HL-60/S4 (cell line): ENCODE results near the gene ATP5PD.
"Not testable (repeated sequence)": the region's sequence is repeated elsewhere in the genome, so short reads cannot be mapped to it uniquely, and the experiment has no call there.

Source experiments
- in situ Hi-C: fragments of 300-500 bp; cut with MboI; formaldehyde crosslinking; loops from 2 replicates; pipeline ENCODE4 v1.14.3; 2022; ENCODE audit warnings: low sequenced_read_pairs

Gene ATP5PD

DNA sequence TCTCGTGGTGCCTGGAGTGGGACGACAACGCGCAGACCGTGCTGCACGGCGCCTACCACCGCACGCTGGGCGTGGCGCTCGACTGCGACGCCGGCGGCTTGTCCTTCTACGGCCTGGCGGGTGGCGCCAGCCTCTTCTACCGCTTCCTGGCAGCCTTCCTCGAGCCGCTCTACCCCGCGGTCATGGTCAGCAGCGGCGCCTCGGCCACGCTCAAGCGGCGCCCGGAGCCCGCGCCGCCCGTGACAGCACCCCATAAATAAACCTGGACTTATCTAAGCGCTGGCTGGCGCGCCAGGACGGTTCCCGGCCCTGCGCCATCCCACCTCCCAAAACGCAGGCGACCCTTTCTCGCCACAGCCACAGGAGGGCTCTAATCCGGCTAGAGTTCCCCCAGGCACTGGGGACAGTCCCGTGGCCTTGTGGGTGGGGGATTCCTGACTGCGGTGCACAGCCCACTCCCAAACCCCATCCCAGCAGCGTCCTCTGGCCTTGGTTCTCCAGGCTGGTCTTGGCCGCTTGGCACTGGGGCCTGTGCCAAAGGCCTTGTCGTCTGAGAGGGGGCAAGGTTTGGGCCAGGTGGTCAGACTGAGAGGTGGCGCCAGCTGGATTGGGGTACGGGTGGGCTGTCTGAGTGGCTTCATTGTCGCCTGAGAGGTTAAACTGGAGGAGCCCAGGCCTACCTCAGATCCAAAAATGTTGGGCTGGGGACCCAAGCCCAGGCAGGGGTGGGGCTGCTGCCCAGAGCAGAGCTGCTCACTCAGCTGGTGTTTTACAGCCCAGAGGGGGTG is 30.9 kb upstream of the ATP5PD start:
- in situ Hi-C loops, result no loop called here

DNA sequence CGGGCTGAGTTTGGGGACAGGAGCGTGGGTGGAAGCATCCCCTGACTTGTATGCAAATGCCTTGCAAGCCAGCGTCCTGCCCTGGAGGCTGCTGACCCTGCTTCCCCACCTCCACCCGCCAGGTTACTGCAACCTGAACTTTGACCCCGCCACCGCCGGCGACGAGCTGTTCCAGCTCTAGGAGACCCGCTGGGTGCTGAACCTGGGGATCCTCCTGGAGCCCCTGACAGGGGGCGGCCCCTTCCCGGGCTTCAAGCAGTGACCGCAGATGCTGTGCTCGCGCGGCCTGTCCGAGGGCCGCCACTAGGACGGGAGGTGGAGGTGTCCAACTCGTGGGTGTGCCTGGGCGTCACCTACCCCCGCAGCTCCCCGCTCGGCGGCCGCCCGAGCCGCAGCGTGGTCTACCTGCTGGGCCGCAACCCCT is 30.3 kb upstream of the ATP5PD start:
- in situ Hi-C loops, result no loop called here

DNA sequence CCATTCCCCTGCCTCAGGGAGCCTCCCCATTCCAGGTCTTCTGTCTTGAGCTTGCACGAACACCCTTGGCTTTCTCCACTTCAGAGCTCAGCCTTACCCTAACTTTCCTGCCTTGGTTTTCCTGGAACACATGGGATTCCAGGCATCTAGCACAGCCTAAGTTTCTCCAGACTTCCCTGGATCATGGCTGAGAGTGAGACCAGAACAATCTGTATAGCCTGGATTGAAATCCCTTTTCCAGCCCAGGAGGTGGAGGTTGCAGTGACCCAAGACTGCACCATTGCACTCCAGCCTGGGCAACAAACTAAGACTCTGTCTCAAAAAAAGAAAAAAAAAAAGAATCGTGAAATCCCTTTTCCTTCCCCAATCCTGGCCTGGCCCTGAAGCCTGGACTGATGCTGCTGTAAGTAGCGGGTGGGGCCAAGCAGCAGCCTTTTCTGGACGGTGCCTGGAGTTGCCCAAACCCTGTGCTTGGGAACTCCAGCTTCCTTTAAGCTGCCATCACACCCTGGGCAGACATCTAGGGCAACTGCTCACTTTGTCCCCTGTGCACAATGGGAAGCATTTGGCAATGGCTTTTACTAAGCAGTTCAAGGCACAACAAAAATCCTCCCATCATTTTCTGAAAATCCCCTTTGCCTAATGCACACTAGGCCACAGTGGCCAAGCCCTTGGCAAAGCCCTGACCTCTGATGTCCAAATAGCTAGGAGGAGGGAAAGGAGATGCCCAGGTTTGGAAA is 29.0 kb upstream of the ATP5PD start:
- in situ Hi-C loops, result no loop called here

DNA sequence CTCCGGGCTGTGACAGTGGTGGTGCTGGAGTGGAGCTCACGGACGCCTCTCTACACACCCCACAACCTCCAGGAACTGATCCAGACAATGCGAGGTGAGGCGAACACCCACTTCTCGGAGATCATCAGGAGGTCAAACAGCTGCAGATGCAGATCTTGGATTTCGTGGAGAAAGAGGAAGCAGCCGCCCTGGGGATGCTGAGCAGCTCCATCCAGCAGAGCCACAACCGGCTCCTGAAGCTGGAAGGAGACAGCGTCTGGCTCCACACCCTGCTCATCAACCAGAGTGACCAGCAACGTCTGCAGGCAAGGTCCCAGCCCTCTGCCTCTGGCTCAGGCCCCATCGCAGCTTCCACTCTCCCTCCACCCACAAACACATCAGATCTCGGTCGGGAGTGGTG is 27.8 kb upstream of the ATP5PD start:
- in situ Hi-C loops, result no loop called here

DNA sequence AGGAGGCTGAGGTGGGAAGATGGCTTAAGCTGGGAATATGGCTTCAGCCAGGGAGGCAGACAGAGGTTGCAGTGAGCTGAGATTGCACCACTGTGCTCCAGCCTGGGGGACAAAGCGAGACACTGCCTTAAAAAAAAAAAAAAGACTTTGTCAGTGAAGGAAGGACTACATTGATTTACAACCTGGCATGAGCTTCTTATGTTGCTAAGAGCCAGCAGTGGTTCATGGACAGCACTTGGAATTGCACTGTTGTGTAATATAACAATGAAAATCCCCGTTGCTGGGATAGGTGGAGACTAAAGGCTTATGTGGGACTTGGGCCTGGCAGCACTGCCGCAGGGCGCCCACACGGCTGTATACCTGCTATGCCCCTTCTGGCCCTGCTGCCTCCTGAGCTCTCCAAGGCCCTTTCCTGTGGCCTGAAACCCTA is 26.9 kb upstream of the ATP5PD start:
- in situ Hi-C loops, result no loop called here

DNA sequence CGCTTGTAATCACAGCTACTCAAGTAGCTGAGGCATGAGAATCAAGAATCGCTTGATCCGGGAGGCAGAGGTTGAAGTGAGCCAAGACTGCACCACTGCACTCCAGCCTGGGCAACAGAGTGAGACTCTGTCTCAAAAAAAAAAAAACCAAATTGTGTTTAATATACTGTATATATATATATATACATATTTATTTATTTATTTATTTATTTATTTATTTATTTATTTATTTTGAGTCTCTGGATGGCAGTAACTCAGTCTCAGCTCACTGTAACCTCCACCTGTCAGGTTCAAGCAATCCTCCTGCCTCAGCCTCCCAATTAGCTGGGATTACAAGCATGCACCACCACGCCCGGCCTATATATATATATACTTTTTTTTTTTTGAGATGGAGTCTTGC is 26.1 kb upstream of the ATP5PD start:
- in situ Hi-C loops, result not testable (repeated sequence)

DNA sequence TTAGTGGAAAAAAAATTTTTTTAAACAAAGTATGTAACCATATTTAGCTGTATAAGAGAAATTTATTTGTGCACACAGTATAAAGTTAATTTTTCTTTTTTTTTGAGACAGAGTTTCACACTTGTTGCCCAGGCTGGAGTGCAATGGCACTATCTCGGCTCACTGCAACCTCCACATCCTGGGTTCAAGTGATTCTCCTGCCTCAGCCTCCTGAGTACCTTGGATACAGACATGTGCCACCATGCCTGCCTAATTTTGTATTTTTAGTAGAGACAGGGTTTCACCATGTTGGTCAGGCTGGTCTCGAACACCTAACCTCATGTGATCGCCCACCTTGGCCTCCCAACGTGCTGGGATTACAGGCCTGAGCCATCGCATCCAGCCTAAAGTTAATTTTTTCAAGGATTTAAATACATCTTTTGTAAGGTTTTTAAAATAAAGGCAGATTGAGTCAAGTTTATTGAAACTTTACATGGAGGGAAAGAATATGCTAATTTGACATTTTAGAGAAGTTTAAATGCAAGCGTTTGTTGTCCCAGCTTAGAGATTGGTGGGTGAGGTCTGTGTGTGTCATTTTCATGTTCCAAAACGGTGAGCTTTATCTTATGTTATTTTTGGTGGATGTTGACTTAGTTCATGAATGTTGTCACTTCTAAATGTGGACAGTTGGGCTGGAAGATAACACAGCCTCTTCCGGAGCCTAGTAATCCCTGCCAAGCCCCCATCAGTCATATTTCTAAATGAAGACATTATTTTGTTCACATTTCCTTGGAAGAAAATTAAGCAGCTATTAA is 24.9 kb upstream of the ATP5PD start:
- in situ Hi-C loops, result not testable (repeated sequence)

DNA sequence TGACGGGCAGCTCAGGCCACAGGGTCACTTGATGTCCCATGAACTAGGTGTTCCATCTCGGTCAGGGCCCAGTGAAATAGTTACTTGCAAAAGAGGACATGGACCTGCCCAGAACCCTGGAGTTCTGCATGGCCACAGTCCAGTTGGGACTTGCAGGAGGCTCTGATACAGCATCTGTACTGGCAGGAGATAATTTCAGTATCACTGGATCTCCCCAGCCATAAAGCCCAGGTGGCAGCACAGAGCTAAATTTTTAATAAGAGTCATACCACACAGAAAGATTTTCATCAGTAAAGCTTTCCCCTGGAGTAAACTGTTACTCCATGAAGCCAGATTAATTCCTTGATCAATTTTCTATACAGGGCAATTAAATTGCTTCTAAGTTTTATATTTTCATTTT is 23.0 kb upstream of the ATP5PD start:
- in situ Hi-C loops, result loop anchor here (5.0 kb wide), 1 partner anchor 33 kb away; no protein-coding TSS in a partner anchor

DNA sequence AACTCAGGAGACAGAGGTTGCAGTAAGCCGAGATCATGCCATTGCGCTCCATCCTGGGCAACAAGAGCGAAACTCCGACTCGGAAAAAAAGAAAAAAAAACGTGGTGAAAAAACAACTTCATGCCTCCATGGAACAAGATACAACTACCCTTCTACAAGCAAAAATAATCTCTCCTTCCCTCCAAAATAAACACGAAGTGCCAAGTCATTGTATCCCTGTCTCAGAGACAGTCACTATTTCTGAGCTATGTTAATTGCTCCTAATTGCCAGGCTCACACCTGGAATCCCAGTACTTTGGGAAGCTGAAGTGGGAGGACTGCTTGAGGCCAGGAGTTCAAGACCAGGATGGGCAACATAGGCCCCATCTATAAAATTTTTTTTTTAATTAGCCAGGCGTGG is 22.0 kb upstream of the ATP5PD start:
- in situ Hi-C loops, result loop anchor here (5.0 kb wide), 1 partner anchor 34 kb away; no protein-coding TSS in a partner anchor

DNA sequence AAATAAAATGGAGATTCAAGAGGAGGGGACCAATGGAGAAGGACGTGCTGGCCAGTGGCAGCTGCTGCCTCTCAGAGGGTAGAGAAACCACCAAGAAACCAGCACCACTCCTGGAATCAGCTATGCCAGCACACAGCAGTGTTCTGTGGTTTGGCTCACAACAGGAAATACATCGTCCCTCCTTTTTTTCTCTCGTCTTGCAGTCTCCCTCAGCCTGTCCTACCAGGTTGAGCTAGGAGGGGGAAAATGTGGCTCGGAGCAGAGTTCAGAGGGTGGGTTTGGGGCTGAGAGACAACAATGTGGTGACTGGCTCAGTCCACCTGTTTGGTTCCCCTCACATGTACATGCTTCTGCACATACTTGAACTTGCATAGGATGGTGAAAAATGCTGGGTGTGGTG is 21.1 kb upstream of the ATP5PD start:
- in situ Hi-C loops, result loop anchor here (5.0 kb wide), 1 partner anchor 34 kb away; no protein-coding TSS in a partner anchor

DNA sequence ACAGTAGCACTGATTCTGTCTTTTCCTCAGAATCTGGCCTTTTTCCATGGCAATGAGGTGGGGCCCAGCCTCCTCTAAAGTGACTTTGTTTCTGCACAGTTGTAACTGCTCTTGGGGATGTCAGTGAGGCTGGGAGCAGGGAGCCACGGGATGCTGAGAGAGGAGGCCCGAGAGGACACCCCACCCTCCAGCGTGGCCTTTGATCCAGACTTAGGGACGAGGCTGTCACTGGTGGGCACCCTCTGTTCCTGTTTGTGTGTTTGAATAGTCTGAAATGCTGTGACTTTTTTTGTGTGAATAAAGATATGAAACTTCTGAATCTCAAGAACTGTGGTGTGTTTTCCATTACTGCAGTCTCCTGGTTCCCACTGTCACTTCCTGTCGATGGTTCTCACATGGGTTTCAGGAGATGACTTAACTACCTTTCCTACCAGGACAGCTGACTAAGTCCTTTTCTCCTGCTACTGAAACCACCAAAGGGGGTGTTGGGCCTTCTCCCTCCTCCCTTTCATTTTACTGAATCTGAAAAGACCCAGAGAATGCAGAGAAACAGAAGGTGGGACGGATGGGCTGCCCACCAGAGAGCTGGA is 18.9 kb upstream of the ATP5PD start:
- in situ Hi-C loops, result loop anchor here (5.0 kb wide), 1 partner anchor 37 kb away; no protein-coding TSS in a partner anchor

DNA sequence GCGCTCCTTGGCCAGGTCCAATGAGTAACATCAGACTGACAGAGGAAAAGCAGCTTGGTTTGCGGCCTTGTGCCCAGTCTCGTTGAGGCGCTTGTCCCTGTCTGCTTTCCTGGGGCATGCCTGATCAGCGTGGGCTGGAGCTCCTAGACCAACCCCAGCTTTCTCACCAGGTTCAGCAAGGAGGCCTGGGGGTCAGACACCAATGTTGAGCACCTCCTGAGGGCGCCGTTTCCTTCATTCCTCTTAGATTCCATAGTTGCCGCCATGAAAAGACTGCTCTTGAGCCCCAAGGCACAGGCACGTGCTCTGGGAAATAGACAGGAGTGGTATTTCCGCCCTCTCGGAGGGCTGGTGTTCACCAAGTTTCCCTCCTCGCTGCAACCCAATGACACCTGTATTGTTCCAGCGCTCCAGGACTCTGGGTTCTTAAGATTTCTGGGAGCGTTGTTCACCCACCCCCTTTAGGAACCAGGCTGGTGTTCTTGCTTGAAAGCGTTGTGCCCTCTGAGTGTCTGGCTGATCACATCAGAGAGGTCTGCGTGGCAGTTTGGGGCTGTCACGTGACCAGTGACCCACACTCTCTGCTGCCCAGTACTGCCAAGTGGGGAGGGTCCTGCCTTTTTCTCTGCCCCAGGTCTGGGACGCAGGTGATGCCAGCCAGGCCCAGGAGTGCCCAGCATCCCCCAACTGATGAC is 18.2 kb upstream of the ATP5PD start:
- in situ Hi-C loops, result loop anchor here (5.0 kb wide), 1 partner anchor 37 kb away; no protein-coding TSS in a partner anchor

DNA sequence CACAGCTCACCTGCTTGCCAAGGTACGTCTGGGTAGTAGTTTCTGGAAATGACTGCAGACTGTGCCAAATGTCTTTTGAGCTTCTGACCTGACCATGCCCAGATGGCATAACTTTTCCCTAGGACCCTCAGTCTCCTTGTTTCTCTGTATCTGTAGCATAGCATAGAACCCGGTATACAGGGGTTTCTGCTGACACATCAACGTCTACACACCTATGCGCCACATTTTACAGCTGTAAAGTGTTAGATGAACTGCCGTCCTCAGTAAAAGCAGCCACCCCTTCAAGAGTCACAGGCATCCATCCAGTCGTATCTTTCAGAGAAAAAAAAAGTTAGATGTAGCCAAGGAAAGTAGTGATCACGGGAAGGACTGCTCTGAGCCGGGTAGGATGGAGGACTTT is 17.7 kb upstream of the ATP5PD start:
- in situ Hi-C loops, result no loop called here

DNA sequence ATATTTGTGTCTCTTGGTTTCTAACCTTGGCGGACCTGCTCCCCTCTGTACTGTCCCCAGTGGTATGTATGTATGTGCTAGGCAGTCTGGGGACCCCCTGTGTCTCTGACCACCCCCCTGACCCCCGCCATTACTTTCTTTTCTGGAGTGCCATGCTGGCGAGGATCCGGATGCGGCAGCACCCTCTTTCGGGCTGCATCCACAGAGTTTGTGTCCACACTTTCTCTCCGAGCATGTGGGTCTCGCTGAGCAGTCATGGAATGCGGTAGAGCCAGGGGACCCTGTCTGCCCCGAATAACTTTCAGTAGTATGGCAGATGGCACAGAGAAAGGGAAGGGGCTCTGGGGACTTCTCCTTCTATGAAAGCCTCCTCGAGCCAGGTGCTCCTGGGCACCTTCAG is 17.3 kb upstream of the ATP5PD start:
- in situ Hi-C loops, result no loop called here

DNA sequence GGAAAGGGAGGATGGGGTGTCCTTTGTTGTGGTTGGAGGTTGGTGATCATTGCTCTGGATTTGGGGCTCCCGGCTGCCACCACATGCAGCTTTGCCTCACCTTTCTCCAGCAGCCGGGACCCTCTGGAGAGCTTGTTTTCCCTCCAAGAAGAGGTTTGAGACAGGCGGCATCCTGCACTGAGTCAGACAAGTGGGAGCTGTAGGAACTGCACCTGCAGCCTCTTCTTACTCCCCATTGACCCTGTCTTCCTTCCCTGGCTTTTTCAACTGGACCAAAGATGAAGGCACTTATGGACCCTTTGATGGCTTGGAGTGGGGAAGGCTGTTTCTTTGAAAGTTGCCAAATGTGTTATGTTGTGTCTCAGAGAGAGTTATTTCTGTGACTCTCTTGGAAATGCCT is 16.9 kb upstream of the ATP5PD start:
- in situ Hi-C loops, result no loop called here

DNA sequence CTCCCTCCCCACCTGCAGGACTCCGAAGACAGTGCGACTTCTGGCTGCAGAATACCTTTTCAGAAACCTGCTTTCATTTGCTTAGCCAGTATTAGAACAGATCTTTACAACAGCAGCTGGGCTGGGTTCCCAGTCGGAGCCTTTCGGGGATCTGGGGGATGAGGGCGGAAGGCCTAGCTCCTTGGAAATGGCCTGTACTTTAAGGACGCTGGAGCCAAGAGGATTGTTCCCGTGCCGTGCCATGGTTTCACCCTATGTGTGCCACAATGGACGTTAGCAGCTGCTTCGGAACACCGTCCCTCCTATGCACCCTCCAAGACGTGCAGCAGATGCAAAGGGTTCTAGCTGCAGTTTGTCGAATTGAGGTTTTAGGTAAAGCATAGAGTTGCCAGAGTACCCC is 16.4 kb upstream of the ATP5PD start:
- in situ Hi-C loops, result no loop called here

DNA sequence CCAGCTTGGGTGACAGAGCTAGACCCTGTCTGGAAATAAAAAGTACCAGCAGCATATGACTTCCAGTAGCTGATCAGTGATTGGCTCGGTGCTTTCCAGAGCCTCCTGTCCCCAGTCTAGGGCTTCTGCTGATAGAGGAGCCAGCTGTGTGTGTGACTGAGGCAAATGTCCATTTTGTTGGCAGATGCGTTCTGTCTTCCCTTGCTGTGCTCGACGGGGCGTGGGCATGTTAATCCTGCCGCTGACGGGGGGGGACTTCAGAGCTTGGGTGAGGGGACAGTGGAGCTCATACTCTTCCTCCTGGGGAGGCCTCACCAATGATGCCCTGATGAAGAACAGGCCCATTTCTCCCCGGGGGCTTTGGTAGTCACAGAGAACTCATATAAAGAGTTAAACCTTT is 14.8 kb upstream of the ATP5PD start:
- in situ Hi-C loops, result no loop called here

DNA sequence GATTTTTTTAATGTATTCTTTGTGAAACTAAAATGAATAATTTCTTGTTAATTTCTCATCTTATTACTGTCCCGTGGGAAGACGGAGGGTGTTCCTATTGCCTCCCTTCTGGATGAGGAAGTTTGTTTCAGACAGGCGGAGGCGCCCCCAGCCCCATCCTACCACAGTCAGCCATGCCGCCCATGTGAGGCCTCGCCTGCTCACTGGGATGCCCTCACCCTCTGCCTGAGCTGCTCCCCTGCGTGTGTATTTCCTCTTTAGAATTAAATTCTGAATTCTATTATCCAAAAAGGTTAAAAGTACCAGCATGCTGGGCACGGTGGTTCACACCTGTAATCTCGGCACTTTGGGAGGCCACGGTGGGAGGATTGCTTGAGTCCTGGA is 14.3 kb upstream of the ATP5PD start:
- in situ Hi-C loops, result no loop called here

DNA sequence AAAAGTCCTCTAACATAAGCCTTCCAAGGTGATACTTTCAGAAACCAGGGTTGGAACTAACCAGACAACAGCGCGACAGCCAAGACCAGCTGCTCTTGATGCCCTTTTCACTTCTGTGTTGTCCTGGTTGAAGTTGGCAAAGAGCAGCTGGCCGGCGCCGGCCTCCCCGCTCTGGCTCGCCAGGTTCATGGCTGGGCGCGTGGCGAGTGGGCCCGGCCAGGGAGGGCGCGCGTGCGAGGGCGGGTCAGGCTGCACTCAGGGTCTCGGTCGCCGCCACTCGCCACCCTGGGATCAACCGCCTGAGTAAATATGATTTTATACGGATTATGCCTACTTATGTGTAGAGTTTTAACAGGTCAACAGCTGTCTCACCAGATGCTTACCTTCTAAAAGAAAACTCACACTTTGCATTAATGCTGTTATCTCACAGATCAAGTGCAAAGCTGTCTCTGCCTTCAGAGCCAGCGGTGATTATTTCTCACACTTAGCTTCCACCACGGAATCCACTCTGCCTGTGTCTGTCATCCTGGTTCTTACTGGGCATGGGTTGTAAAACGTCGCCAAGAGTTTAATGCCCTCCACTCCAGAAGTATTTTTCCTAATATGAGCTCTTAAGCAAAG is 13.8 kb upstream of the ATP5PD start:
- in situ Hi-C loops, result no loop called here
